Fibroblast of the aortic adventitia (primary cell): ENCODE data around the gene IER2. TPM values are rescaled to one million over a fixed set of nuclear protein-coding genes. Genes with fewer than 3 reads are reported as not detected.

Source experiments
- DNase-seq: peaks from one replicate; pipeline ENCODE4 v3.0.0-alpha.2; 2010; ENCODE audit warnings: low read depth
- H3K4me3 ChIP-seq: 2 replicates; pipeline ENCODE4 v1.5.1; 2011; ENCODE audit warnings: low read depth, mild to moderate bottlenecking, control low read depth, low read length, moderate library complexity
- CTCF ChIP-seq: IDR thresholded peaks from 2 replicates; pipeline ENCODE4 v1.5.1; 2011; ENCODE audit warnings: mild to moderate bottlenecking, low read length, control low read depth, inconsistent platforms; ENCODE audit not compliant: insufficient read depth
- total RNA-seq: library from RNA; depleted of rRNA; stranded (reverse); fragments of >200 nt; gene quantifications from 2 replicates; pipeline ENCODE4 v1.2.3, GENCODE V29; 2012; ENCODE audit warnings: low replicate concordance

The IER2 gene
- total RNA-seq, 1 donor = 20.3 TPM

GRCh38 chr19:13134626-13135025 lies 15.6 kb upstream of the IER2 start:
- DNase-seq = no peak
- no peak for TF ChIP-seq CTCF
- no peak overlapping the region for H3K4me3 ChIP-seq

- no peak for DNase-seq
- no peak for TF ChIP-seq CTCF
- H3K4me3 ChIP-seq = no peak overlapping the region
Measured at GRCh38 chr19:13135068-13136062, 14.8 kb upstream of the IER2 start.

- H3K4me3 ChIP-seq = no peak overlapping the region
- DNase-seq = no peak
- no peak for TF ChIP-seq CTCF
Measured at GRCh38 chr19:13137290-13137794, 12.9 kb upstream of the IER2 start.

- DNase-seq = no peak
- TF ChIP-seq CTCF = no peak
- no peak overlapping the region for H3K4me3 ChIP-seq
Measured at GRCh38 chr19:13138171-13138915, 11.9 kb upstream of the IER2 start.

GRCh38 chr19:13138916-13139198 lies 11.4 kb upstream of the IER2 start:
- DNase-seq = no peak
- no peak overlapping the region for H3K4me3 ChIP-seq
- TF ChIP-seq CTCF = no peak

GRCh38 chr19:13139633-13140311 lies 10.4 kb upstream of the IER2 start:
- DNase-seq = no peak
- TF ChIP-seq CTCF = no peak
- H3K4me3 ChIP-seq = no peak overlapping the region
